IgD-negative memory B cell (primary cell): ENCODE data around the gene AMPD1. TPM values are rescaled to one million over a fixed set of nuclear protein-coding genes. Genes with fewer than 3 reads are reported as not detected.

Source experiments
- H3K27ac Mint-ChIP-seq, 3 donors: one replicate each; pipeline ENCODE4 v1.8.0; 2020 to 2022; ENCODE audit warnings: mild to moderate bottlenecking in 3 of 3, mixed read lengths in 3 of 3, moderate library complexity in 1 of 3
- H3K27me3 Mint-ChIP-seq: one replicate; pipeline ENCODE4 v1.8.0; 2021; ENCODE audit warnings: mixed read lengths
- H3K36me3 Mint-ChIP-seq: one replicate; pipeline ENCODE4 v1.8.0; 2020; ENCODE audit warnings: mild to moderate bottlenecking, mixed read lengths
- H3K4me1 Mint-ChIP-seq, 3 donors: one replicate each; pipeline ENCODE4 v1.8.0; 2020 to 2022; ENCODE audit warnings: mixed read lengths in 3 of 3, mild to moderate bottlenecking in 1 of 3
- H3K4me3 Mint-ChIP-seq, 4 donors: one replicate each; pipeline ENCODE4 v1.8.0; 2020 to 2022; ENCODE audit warnings: mild to moderate bottlenecking in 4 of 4, mixed read lengths in 4 of 4, moderate library complexity in 3 of 4
- H3K9me3 Mint-ChIP-seq, 3 donors: one replicate each; pipeline ENCODE4 v1.8.0; 2020 to 2021; ENCODE audit warnings: mixed read lengths in 3 of 3, mild to moderate bottlenecking in 1 of 3
- polyA plus RNA-seq: library from polyadenylated mRNA; unstranded; fragments of 300-500 nt; fragmentation: Illumina TruSeq; gene quantifications from one replicate; pipeline ENCODE4 v1.2.3, GENCODE V29; 2021

The AMPD1 gene
- polyA plus RNA-seq, result 0.21 TPM

DNA sequence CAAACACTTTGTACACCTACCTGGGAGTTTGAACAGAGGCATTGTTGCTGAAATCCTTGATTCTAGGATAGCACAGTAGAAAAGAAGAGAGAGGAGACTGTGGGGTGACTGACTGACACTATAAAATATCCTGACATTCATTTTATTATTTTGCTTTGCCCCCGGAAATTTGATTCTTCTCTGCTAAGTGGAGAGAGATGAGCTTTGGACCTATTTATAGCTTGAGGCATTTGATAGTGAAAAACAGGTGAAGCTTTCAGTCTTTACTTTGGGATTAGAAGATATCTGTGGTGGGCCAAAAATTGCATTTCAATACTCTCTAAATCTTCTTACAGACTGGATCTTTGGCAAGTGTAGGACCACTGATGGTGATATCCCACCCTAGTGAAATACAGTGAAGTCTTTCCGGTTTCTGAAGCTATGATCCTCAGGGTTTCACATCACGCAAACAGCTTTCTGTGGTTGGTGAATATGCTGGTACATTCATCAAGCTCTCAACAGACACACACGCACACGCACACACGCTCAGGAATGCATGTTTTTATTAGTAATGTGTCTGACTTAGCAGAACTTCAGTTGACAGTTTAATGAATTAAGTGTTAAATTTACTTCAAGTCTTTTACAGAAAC lies at the start of gene AMPD1:
Gene AMPD1 (minus strand): TSS at position 117 of the 629 bp plus-strand sequence. CDS start 75 bp downstream, at position 42.
- H3K9me3 Mint-ChIP-seq, result no peaks in the 10 kb centered on the region
- no peak within 1 kb of the TSS for H3K4me3 Mint-ChIP-seq
- H3K27me3 Mint-ChIP-seq, result peaks cover 3% of the 10 kb centered on the region
- H3K27ac Mint-ChIP-seq, result no peak within 1 kb of the TSS
- no peaks in the 10 kb centered on the region for H3K4me1 Mint-ChIP-seq
- H3K36me3 Mint-ChIP-seq, result peaks cover 1% of the 10 kb centered on the region

DNA sequence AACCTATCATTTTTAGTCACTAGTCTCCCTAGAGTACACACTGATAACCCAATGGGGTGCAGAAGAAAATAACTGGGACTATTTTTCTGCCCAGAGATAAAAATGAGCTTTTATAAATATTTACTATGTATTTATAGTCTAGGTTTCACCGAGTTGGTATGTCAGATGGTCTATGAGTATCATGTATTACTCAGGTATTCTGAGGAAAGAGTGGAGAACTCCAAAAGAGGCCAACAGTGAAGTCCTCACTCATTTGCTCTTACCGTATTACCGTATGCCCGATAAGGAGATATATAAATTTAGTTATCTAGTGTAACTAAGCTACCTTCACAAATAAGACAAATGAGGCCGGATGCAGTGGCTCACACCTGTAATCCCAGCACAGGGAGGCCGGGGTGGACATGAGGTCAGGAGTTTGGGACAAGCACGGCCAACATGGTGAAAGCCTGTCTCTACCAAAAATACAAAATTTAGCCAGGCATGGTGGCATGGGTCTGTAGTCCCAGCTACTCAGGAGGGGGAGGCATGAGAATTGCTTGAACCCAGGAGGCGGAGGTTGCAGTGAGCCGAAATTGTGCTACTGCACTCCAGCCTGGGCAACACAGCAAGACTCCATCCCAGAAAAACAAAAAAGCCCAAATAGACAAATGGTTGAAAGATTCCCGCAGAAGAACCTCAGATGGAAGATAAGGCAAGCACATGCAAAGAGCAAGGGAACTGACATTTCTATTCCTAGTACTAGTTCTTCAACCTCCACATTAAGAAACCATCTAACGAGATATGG lies 46.8 kb upstream of the AMPD1 start:
- H3K27ac Mint-ChIP-seq, result peak overlapping the region in 1 of 3 donors; percentile 53
- H3K4me1 Mint-ChIP-seq, result peaks cover 23 to 38% (median 29%) of the 10 kb centered on the region in 3 donors
- H3K36me3 Mint-ChIP-seq, result peaks cover 4% of the 10 kb centered on the region
- H3K9me3 Mint-ChIP-seq, result no peaks in the 10 kb centered on the region
- no peak overlapping the region for H3K4me3 Mint-ChIP-seq
- H3K27me3 Mint-ChIP-seq, result no peaks in the 10 kb centered on the region

DNA sequence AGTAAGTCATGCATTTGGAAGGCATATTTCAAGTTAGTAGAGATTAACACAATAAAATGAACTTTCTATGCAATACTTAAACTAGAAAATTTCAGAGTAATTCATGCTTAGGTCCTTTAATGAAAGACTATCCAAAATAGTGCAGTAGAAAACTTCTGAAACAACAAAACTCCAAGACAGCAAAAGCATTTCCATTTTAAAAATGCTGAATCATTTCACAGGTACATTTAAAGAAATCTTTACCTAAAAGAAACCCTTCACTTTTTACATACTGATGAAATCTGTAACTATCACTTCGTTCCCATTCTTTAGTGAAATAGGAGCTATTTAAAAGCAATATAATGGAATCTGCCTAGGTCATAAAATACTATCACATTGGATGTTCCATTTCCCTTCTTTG lies 45.0 kb upstream of the AMPD1 start:
- Mint-ChIP-seq H3K4me1 (peaks cover 14 to 20% (median 14%) of the 10 kb centered on the region in 3 donors), H3K27me3 (no peaks in the 10 kb centered on the region), H3K27ac (no peak overlapping the region), H3K9me3 (no peaks in the 10 kb centered on the region), H3K4me3 (no peak overlapping the region), H3K36me3 (peaks cover 2% of the 10 kb centered on the region)

DNA sequence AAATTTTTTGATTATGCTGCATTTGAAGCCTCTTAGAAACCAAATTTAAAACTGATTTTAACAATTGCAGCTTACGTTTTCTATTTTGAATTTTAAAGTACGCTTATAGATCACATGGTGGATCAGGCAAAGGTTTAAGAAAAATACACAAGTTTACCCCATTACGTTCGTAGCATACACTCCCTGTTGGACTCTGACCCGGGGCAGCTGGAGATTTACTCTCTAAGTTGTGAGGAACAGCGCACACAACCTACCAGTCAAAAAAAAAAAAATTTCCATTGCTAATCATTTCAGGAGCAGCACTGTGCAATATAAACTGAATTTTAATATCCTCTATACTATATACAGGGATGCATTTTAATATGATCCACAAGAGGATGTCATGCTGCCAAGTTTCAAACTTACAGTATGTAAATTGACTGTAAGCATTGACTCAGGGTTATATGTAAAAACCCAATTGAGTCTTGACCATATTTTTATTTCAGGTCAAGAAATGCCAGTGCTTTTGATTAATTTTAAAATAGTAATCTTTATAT lies 42.0 kb upstream of the AMPD1 start:
- peak overlapping the region in 1 of 3 donors; percentile 47 for H3K27ac Mint-ChIP-seq
- no peaks in the 10 kb centered on the region for H3K27me3 Mint-ChIP-seq
- peaks cover 5 to 10% (median 6%) of the 10 kb centered on the region in 3 donors for H3K4me1 Mint-ChIP-seq
- peaks cover 5% of the 10 kb centered on the region for H3K36me3 Mint-ChIP-seq
- no peaks in the 10 kb centered on the region for H3K9me3 Mint-ChIP-seq
- H3K4me3 Mint-ChIP-seq, result no peak overlapping the region

DNA sequence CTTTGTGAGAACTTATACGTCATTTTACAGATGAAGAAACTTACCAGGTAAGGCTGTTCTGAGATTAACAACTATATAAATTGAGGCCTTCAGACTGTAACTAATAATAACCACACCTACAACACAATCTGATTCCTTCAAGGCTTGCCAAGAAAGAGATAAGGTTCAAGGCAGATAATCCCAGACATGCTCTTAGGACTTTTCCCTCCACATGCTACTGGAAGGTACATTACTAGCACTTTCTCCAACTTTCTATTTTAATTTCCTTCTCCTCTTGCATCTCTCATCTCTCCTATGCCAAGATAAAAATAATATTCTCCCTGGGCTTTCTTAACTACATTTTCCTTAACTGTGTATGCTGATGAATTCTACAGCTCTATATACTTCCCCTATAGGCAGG lies 40.1 kb upstream of the AMPD1 start:
- Mint-ChIP-seq H3K36me3 (peaks cover 7% of the 10 kb centered on the region), H3K27me3 (no peaks in the 10 kb centered on the region), H3K4me1 (peaks cover 0 to 5% (median under 1%) of the 10 kb centered on the region in 3 donors), H3K9me3 (no peaks in the 10 kb centered on the region), H3K4me3 (no peak overlapping the region), H3K27ac (peak overlapping the region in 1 of 3 donors; percentile 11)

DNA sequence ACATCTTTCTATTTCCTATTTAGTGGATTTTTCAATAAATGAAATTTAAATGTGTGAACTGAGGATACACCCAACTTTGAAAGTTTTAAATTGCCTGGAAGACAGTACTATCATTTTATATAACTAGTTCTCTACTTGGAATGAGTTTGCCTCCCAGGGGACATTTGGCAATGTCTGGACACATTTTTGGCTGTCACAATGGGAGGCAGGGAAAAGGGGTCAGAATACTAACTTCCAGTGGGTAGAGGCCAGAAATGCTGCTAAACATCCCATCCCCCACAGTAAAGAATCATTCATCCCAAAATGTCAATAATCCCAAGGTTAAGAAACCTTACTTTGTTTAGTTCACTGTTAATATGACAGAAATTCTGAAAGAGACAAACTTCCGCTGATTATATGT lies 34.4 kb upstream of the AMPD1 start:
- Mint-ChIP-seq H3K36me3 (peaks cover 10% of the 10 kb centered on the region), H3K9me3 (no peaks in the 10 kb centered on the region), H3K27ac (no peak overlapping the region), H3K4me1 (peaks cover 0 to 4% (median 2%) of the 10 kb centered on the region in 3 donors), H3K4me3 (no peak overlapping the region), H3K27me3 (no peaks in the 10 kb centered on the region)

DNA sequence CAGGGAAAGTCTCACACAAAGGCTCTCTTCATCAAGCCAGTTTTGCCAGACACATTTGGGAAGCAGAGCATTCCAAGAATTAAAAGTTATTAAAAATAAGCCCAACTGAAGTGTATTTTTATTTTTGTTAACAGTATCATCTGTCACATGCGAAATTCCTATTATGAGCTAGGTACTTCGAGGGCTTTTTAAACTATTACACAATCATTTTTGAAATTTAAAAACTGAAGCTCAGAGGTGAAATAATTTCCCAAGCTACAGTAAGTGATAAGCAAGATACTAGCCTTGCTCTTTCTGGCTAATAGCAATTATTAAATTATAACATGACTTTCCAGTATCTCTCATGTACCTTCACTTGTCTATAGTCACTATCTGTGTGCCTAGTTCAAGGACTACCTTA lies 33.2 kb upstream of the AMPD1 start:
- peak overlapping the region in 1 of 3 donors; percentile 0 for H3K27ac Mint-ChIP-seq
- peaks cover 11% of the 10 kb centered on the region for H3K36me3 Mint-ChIP-seq
- H3K4me1 Mint-ChIP-seq, result peaks cover 0 to 4% (median 2%) of the 10 kb centered on the region in 3 donors
- no peaks in the 10 kb centered on the region for H3K9me3 Mint-ChIP-seq
- no peaks in the 10 kb centered on the region for H3K27me3 Mint-ChIP-seq
- no peak overlapping the region for H3K4me3 Mint-ChIP-seq

DNA sequence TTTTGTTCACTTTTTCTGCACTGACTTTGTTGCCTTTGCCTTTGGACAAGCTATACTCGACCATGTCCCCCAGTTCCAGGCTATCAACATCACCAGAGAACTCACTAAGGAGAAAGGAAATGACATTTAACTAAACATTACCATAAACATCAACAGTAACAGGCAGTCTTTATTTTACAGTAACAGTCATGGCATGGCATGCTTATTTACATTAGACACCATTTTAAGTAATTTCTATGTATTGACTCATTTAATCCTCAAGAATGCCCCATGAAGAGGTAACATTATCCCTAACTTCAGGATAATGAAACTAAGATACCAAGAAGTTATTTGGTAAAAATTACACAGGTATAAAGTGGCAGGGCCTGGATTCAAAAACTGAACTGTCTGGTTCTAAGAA lies 29.9 kb upstream of the AMPD1 start:
- no peak overlapping the region for H3K4me3 Mint-ChIP-seq
- no peaks in the 10 kb centered on the region for H3K9me3 Mint-ChIP-seq
- no peaks in the 10 kb centered on the region for H3K27me3 Mint-ChIP-seq
- peaks cover 0 to 4% (median 2%) of the 10 kb centered on the region in 3 donors for H3K4me1 Mint-ChIP-seq
- peak overlapping the region in 1 of 3 donors; percentile 42 for H3K27ac Mint-ChIP-seq
- peaks cover 6% of the 10 kb centered on the region for H3K36me3 Mint-ChIP-seq

DNA sequence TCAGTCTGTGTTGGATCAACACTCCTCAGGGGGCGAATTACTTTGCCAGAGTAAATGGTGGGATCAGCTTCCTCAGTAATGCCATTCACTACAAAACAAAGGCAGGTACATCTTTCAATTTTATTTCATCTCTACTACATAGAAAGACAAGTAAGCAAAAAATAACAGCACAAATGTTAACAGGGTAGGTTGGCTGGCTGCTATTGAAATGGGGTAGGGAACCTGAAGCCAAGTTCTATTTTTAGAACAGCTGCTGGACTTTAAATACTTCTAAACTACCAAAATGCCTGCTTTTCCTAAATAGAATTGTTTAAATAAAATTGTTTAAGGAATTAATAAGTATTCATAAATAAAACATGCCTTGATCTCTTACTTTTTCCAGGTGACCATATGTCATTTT lies 28.6 kb upstream of the AMPD1 start:
- no peak overlapping the region for H3K27ac Mint-ChIP-seq

DNA sequence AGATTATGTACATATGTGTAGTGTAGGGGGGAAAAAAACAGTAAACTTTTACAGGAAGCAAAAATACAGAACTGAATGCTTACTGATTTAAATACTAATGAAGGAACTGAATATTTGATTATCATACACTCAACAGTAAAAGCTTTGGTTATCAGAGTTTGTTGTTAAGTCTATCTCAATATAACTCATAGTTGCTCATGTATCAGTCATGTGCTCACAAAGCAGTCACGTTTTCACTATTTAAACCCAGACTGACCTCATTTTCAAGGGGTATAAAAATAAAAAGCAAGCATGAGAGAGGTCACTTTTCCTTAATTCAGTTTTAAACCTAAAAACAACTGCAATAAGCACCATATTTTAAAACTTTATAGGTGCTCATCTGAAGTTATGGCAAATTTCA lies 28.1 kb upstream of the AMPD1 start:
- H3K4me3 Mint-ChIP-seq, result no peak overlapping the region
- H3K9me3 Mint-ChIP-seq, result no peaks in the 10 kb centered on the region
- peaks cover 0 to 4% (median 2%) of the 10 kb centered on the region in 3 donors for H3K4me1 Mint-ChIP-seq
- H3K27me3 Mint-ChIP-seq, result no peaks in the 10 kb centered on the region
- H3K27ac Mint-ChIP-seq, result no peak overlapping the region
- H3K36me3 Mint-ChIP-seq, result peaks cover 6% of the 10 kb centered on the region

More for the DNA sequence above, 28.6 kb upstream of the AMPD1 start:
- Mint-ChIP-seq H3K4me3 (no peak overlapping the region), H3K4me1 (peaks cover 0 to 4% (median 2%) of the 10 kb centered on the region in 3 donors), H3K36me3 (peaks cover 6% of the 10 kb centered on the region), H3K27me3 (no peaks in the 10 kb centered on the region), H3K9me3 (no peaks in the 10 kb centered on the region)

DNA sequence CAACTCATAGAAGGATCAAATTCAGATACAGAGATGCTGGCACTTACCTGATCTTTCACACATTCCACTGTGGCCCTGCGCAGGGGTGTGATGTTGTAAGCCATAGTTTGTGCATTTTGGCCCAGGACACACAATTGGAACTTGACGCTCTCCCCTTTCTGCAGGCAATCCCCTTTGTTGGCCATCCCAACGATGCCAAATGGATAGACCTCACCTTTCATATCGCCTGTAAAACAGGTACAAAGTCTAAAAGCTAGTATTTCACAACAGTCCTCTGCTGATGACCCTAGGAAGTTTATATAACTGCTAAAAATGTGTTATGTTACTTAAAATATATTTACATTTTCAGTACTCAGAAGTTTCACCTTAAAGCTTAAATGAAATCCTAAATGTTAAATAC lies 25.1 kb upstream of the AMPD1 start:
- H3K4me3 Mint-ChIP-seq, result peak overlapping the region in 1 of 4 donors; percentile 79
- peaks cover 8 to 15% (median 12%) of the 10 kb centered on the region in 3 donors for H3K4me1 Mint-ChIP-seq
- peaks cover 2% of the 10 kb centered on the region for H3K36me3 Mint-ChIP-seq
- H3K27me3 Mint-ChIP-seq, result no peaks in the 10 kb centered on the region
- peak overlapping the region in 2 of 3 donors; percentile 50 to 58 for H3K27ac Mint-ChIP-seq
- no peaks in the 10 kb centered on the region for H3K9me3 Mint-ChIP-seq

DNA sequence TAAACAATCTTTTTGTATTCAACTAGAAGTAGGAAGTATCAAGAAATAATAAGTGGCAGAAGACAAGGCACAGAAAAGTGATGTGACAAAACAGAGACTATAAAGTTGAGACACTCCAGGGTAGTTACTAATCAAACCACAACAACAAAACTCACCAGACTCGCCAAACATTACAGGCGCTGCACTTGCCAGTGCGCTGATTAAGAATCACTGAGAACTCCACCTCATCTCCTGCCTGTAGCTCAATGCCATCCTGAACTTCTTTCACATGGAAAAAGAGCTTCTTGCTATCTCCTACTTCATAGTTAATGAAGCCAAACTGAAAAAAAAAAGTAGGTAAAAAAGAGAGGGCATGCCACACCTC lies 24.1 kb upstream of the AMPD1 start:
- Mint-ChIP-seq H3K27ac (peak overlapping the region; percentile 83 to 89 (median 88)), H3K4me1 (peaks cover 8 to 17% (median 13%) of the 10 kb centered on the region in 3 donors), H3K27me3 (no peaks in the 10 kb centered on the region), H3K36me3 (peaks cover 2% of the 10 kb centered on the region), H3K4me3 (peak overlapping the region in 2 of 4 donors; percentile 47 to 79), H3K9me3 (no peaks in the 10 kb centered on the region)

DNA sequence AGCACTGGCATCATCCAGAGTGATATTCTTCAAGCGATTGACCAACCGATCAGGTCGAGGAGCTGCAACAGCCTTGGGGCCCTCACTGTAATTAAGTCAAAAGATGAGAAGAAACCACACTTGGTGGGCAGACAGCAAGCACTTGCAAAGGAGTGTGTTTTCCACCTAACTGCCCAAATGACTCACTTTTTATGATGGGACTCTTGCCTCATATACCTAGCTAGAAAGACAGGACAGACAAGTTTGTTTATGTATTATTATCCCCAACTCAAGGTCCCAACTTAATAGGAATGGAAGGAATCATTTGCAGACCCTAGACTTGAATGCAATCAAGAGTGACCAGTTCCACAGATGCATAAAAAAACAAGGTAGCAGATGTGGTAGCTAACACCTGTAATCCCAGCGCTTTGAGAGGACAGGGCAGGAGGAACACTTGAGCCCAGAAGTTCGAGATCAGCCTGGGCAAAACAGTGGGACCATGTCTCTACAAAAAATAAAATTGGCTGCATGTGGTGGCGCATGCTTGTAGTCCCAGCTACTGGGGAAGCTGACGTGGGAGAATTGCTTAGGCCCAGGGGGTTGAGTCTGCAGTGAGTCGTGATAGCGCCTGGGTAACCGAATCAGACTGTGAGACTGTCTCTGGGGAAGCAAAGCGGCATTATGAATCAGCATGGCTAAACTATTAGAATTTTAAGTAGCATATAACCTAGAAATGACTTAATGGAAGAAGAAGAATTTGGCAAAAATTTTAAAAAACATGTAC lies 23.5 kb upstream of the AMPD1 start:
- peak overlapping the region; percentile 83 to 89 (median 88) for H3K27ac Mint-ChIP-seq

DNA sequence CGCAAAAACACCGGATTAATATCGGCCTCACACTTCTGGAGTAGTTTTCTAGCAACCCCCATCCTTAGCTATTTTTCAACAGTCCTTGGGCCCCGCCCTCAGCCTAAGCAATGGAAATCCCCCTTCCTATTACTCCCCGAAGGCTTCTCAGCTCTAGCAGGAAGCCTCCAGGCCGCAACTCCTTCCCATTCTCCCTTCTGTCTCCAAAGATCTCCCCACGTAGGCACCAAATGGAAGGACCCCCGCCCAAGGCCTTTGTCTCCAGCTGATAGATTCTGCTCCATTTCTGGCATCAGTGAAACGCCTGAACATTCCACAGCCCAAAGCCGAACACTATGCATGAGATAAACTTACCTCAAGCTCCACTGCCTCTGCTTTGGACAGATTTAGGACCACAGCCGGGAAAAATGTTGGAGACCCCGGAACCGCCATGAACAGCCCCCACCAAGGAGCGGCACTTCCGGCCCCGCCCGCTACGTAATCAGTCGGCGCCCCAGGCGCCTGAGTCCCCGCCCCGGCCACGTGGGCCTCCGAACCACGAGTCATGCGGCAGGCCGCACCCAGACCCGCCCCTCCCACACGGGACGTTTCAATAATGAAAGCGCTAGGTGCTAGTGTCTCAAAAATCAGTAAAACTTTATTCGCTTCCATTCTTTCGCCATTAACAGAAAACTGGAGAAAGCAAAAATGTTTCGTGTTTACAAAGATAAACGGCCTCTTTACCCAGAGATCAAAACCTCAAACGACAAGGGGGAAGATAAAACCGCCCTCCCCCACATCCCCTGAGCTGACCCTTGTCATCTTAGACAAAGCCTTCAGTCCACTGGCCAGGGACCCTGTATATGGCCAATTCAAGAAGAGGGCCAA lies 21.2 kb upstream of the AMPD1 start, which contains the start of gene NRAS:
Gene NRAS (minus strand): TSS at position 468 of the 867 bp plus-strand sequence. CDS start 611 bp downstream, outside the sequence.
- H3K4me3 Mint-ChIP-seq, result peak within 1 kb of the TSS; percentile 91 to 99 (median 96)
- H3K36me3 Mint-ChIP-seq, result no peaks in the 10 kb centered on the region
- no peaks in the 10 kb centered on the region for H3K9me3 Mint-ChIP-seq
- H3K27ac Mint-ChIP-seq, result peak within 1 kb of the TSS; percentile 99
- H3K4me1 Mint-ChIP-seq, result peaks cover 13 to 27% (median 14%) of the 10 kb centered on the region in 3 donors
- H3K27me3 Mint-ChIP-seq, result no peaks in the 10 kb centered on the region

More for the DNA sequence above, 23.5 kb upstream of the AMPD1 start:
- Mint-ChIP-seq H3K4me3 (peak overlapping the region in 2 of 4 donors; percentile 47 to 79), H3K36me3 (peaks cover 2% of the 10 kb centered on the region), H3K27me3 (no peaks in the 10 kb centered on the region), H3K9me3 (no peaks in the 10 kb centered on the region), H3K4me1 (peaks cover 8 to 21% (median 13%) of the 10 kb centered on the region in 3 donors)
